Progenitor cell of endocrine pancreas (in vitro differentiated cells): ENCODE data around the gene LYSMD3. TPM values are rescaled to one million over a fixed set of nuclear protein-coding genes. Genes with fewer than 3 reads are reported as not detected.

Experiments used
- DNase-seq: peaks from one replicate; pipeline ENCODE4 v3.0.0; 2021; ENCODE audit warnings: low spot score; ENCODE audit not compliant: unreplicated experiment
- H3K27ac Mint-ChIP-seq: 2 replicates; pipeline ENCODE4 v1.8.0; 2021; ENCODE audit warnings: mild to moderate bottlenecking, moderate library complexity, mixed read lengths
- H3K27me3 Mint-ChIP-seq: 2 replicates; pipeline ENCODE4 v1.8.0; 2021; ENCODE audit warnings: mixed read lengths
- H3K36me3 Mint-ChIP-seq: 2 replicates; pipeline ENCODE4 v1.8.0; 2022; ENCODE audit warnings: mixed read lengths; ENCODE audit not compliant: insufficient read depth
- H3K4me1 Mint-ChIP-seq: 2 replicates; pipeline ENCODE4 v1.8.0; 2021; ENCODE audit warnings: low read depth, mixed read lengths
- H3K4me3 Mint-ChIP-seq: 2 replicates; pipeline ENCODE4 v1.8.0; 2021; ENCODE audit warnings: low read depth, mild to moderate bottlenecking, moderate library complexity, mixed read lengths
- H3K9me3 Mint-ChIP-seq: 2 replicates; pipeline ENCODE4 v1.8.0; 2021; ENCODE audit warnings: low read depth, mixed read lengths
- CTCF ChIP-seq: fragments of 200-600 bp; sonication (generic); IDR thresholded peaks from one replicate; pipeline ENCODE4 v1.5.0; 2021; ENCODE audit warnings: antibody characterized with exemption, mild to moderate bottlenecking; ENCODE audit not compliant: unreplicated experiment
- total RNA-seq: library from RNA; stranded (reverse); gene quantifications from 2 replicates; pipeline ENCODE4 v1.2.1, GENCODE V29; 2021

LYSMD3 gene
- total RNA-seq, 1 donor from 2014 or later: 16.4 TPM

- Mint-ChIP-seq H3K27ac (no peak overlapping the region), H3K9me3 (peaks cover 44% of the 10 kb centered on the region), H3K4me1 (peaks cover 5% of the 10 kb centered on the region), H3K27me3 (no peaks in the 10 kb centered on the region), H3K36me3 (peaks cover 29% of the 10 kb centered on the region), H3K4me3 (no peak overlapping the region)
- no peak for DNase-seq
- no peak for TF ChIP-seq CTCF
Measured at GRCh38 chr5:90569084-90569483, 39.7 kb upstream of the LYSMD3 start.

- peaks cover 8% of the 10 kb centered on the region for H3K4me1 Mint-ChIP-seq
- no peak for DNase-seq
- peaks cover 36% of the 10 kb centered on the region for H3K9me3 Mint-ChIP-seq
- TF ChIP-seq CTCF: no peak
- H3K4me3 Mint-ChIP-seq: no peak overlapping the region
- H3K27me3 Mint-ChIP-seq: no peaks in the 10 kb centered on the region
- H3K27ac Mint-ChIP-seq: no peak overlapping the region
- peaks cover 26% of the 10 kb centered on the region for H3K36me3 Mint-ChIP-seq
Measured at GRCh38 chr5:90565491-90565890, 36.1 kb upstream of the LYSMD3 start.

DNA sequence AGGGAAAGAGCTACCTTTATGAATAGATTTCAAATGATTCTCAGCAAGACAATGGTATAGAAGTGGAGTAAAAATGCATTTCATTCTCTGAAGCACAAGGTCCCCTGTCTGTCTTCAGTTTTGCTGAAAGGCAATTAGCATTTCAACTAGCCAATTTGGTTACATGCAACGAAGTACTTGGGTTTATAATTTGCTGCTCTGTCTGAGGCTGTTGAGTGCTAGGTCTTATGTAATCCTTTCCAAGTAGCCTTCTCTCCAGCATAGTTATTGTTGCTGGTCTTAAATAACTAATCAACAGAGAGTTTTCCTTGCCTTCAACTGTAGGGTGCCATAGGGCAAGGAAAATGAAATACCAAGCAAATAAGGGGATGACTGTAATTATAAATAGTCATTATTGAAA lies 33.7 kb upstream of the LYSMD3 start:
- Mint-ChIP-seq H3K27me3 (no peaks in the 10 kb centered on the region), H3K4me1 (peaks cover 18% of the 10 kb centered on the region)
- DNase-seq: no peak

GRCh38 chr5:90562341-90562740 lies 33.0 kb upstream of the LYSMD3 start:
- no peak for TF ChIP-seq CTCF
- Mint-ChIP-seq H3K4me3 (no peak overlapping the region), H3K36me3 (peaks cover 13% of the 10 kb centered on the region), H3K27ac (no peak overlapping the region), H3K4me1 (peaks cover 20% of the 10 kb centered on the region), H3K9me3 (peaks cover 14% of the 10 kb centered on the region), H3K27me3 (peaks cover 1% of the 10 kb centered on the region)
- DNase-seq: no peak

More for the DNA sequence above, 33.7 kb upstream of the LYSMD3 start:
- no peak overlapping the region for H3K27ac Mint-ChIP-seq
- peaks cover 18% of the 10 kb centered on the region for H3K36me3 Mint-ChIP-seq
- peaks cover 19% of the 10 kb centered on the region for H3K9me3 Mint-ChIP-seq
- no peak overlapping the region for H3K4me3 Mint-ChIP-seq
- no peak for TF ChIP-seq CTCF

DNA sequence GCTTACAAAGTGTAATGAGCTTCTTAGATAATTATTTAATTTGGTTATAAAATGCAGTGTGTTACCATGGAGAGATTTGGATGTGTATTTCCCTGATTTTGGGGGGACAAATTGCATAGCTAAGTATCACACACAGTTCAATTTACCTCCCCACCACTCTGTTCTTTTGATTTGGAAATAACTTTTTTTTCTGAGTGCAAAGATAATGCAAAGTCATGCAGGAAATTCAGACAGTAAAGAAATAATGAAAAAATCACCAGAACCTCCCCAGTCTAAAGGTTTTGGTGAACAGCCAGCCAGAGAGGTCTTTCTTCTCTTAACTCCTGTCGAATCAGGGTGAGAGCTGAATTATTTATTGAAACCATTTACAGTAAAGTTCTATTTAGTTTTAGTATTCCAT lies 32.4 kb upstream of the LYSMD3 start:
- DNase-seq: no peak
- peaks cover 24% of the 10 kb centered on the region for H3K4me1 Mint-ChIP-seq
- no peak overlapping the region for H3K27ac Mint-ChIP-seq
- H3K36me3 Mint-ChIP-seq: peaks cover 10% of the 10 kb centered on the region
- H3K27me3 Mint-ChIP-seq: peaks cover 3% of the 10 kb centered on the region
- H3K4me3 Mint-ChIP-seq: no peak overlapping the region
- H3K9me3 Mint-ChIP-seq: peaks cover 9% of the 10 kb centered on the region
- TF ChIP-seq CTCF: no peak
